ENCODE results near the gene GABRB3. TPM values are rescaled to one million over a fixed set of nuclear protein-coding genes. Genes with fewer than 3 reads are reported as not detected.

The GABRB3 gene
- total RNA-seq, 2 donors from 2014 or later = 3.6 to 7.3 TPM

DNA sequence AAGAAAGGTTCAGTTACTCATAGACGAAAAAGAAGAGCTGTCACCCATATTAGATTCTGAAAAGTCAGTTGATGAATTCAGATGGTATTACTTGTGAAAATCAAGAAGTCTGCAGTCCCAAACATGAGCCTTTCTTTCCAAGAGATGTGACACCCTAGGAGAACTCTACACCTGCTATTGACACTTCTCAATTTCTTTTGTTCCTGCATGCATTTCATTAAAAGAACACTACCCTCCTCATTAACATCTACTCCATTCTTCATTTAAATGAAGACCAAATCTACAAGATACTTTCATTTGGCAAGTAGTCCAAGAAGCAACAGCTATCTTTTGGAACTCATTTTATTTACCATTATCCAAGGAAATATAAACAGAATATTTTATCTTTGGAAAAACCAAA, 6.6 kb downstream of the GABRB3 start:
- no peak for TF ChIP-seq POLR2A (IDR thresholded peaks at IDR 0.05)
- TF ChIP-seq, protein P1, sequence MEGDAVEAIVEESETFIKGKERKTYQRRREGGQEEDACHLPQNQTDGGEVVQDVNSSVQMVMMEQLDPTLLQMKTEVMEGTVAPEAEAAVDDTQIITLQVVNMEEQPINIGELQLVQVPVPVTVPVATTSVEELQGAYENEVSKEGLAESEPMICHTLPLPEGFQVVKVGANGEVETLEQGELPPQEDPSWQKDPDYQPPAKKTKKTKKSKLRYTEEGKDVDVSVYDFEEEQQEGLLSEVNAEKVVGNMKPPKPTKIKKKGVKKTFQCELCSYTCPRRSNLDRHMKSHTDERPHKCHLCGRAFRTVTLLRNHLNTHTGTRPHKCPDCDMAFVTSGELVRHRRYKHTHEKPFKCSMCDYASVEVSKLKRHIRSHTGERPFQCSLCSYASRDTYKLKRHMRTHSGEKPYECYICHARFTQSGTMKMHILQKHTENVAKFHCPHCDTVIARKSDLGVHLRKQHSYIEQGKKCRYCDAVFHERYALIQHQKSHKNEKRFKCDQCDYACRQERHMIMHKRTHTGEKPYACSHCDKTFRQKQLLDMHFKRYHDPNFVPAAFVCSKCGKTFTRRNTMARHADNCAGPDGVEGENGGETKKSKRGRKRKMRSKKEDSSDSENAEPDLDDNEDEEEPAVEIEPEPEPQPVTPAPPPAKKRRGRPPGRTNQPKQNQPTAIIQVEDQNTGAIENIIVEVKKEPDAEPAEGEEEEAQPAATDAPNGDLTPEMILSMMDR (IDR thresholded peaks at IDR 0.05) = no peak
- intact Hi-C loops (cut with DNase I) = no loop called here
- no peaks in the 10 kb centered on the region for H3K27me3 ChIP-seq
- H3K4me1 ChIP-seq = peaks cover 2% of the 10 kb centered on the region
- ATAC-seq (no peak), DNase-seq (no peak)
- no peak overlapping the region for H3K27ac ChIP-seq
- no peaks in the 10 kb centered on the region for H3K36me3 ChIP-seq (replicated peaks in 1 of 2; ENCODE audit: insufficient read depth in 1 of 2, low read depth in 2 of 2)
- H3K9me3 ChIP-seq = no peaks in the 10 kb centered on the region
- no peak overlapping the region for H3K4me3 ChIP-seq
- 21 to 33% methylated on average over 1 of the region's 1 CpG for WGBS, 2 donors

DNA sequence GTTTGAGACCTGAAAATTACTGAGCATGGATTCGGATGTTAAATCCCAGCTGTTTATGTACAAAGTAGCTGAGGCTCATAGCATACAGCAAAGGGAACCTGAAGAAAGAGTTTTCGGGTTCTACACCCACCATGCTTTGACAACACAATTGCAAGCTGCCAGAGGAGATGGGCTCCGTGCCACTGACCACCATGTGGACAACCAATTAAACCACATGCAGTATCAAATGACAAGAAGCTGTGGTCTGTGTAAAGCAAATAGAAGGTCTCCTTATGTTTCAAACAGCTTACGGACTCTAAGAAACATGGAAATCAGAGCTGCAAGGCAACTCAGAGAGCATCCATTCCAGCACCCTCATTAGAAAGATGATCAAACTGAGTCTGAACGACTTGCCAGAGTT, 12.9 kb downstream of the GABRB3 start:
- ATAC-seq = no peak
- TF ChIP-seq, protein P1 (IDR thresholded peaks at IDR 0.05) = no peak
- TF ChIP-seq POLR2A (IDR thresholded peaks at IDR 0.05) = no peak
- WGBS, 2 donors = 57 to 63% methylated on average over 5 of the region's 5 CpGs

DNA sequence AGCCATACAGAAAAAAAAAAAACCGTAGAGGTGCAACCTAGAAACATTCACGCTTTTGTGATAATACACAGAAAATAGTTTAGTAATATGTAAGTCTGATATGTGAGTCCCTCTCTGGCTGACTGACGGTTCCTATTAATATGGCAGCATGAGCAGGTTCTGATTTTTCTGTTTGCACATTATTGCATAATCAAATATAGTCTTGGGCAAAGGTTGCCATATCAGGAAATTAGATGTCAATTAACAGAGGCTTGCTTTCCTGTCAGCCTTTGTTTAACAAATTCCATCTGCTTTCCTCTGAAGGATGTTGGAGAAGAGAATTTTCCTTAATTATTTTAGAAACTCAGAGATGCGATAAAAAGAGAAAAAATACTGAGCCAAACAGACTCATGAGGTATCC, 14.8 kb downstream of the GABRB3 start:
- intact Hi-C loops (cut with DNase I) = no loop called here

More for the DNA sequence above, 12.9 kb downstream of the GABRB3 start:
- intact Hi-C loops (cut with DNase I) = no loop called here
- Histone ChIP-seq H3K4me3 (no peak overlapping the region), H3K9me3 (no peaks in the 10 kb centered on the region), H3K36me3 (replicated peaks in 1 of 2; ENCODE audit: insufficient read depth in 1 of 2, low read depth in 2 of 2) (no peaks in the 10 kb centered on the region), H3K27ac (no peak overlapping the region), H3K27me3 (no peaks in the 10 kb centered on the region), H3K4me1 (no peaks in the 10 kb centered on the region)
- DNase-seq = no peak

DNA sequence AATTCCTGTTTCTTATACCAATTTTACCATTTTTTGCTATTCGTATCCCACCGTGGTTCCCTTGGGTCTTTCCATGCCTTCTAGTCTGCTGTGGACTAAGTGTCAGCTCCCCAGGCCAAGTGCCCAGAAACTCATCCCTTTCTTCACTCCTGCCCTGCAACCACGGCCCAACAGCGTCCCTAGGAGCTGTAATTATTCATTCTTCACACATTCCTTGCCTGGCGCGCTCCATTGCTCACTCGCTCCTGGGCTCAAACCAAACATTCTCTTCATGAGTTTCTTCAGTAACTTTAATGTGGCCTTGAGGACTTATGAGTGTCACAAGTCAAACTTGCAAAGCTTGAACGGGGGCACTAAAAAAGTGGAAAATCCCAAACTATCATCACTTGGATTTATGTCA, 15.7 kb downstream of the GABRB3 start:
- Histone ChIP-seq H3K27ac (no peak overlapping the region), H3K9me3 (no peaks in the 10 kb centered on the region), H3K4me1 (no peaks in the 10 kb centered on the region), H3K36me3 (replicated peaks in 1 of 2; ENCODE audit: insufficient read depth in 1 of 2, low read depth in 2 of 2) (no peaks in the 10 kb centered on the region), H3K4me3 (no peak overlapping the region), H3K27me3 (no peaks in the 10 kb centered on the region)
- TF ChIP-seq POLR2A (IDR thresholded peaks at IDR 0.05) = no peak
- TF ChIP-seq, protein P1 (IDR thresholded peaks at IDR 0.05) = no peak
- no peak for ATAC-seq
- WGBS, 2 donors = 50 to 56% methylated on average over 8 of the region's 8 CpGs
- intact Hi-C loops (cut with DNase I) = no loop called here
- no peak for DNase-seq

More for the DNA sequence above, 14.8 kb downstream of the GABRB3 start:
- no peak overlapping the region for H3K27ac ChIP-seq
- H3K4me3 ChIP-seq = no peak overlapping the region
- no peak for ATAC-seq
- no peaks in the 10 kb centered on the region for H3K4me1 ChIP-seq
- H3K9me3 ChIP-seq = no peaks in the 10 kb centered on the region
- no peaks in the 10 kb centered on the region for H3K27me3 ChIP-seq
- no peaks in the 10 kb centered on the region for H3K36me3 ChIP-seq (replicated peaks in 1 of 2; ENCODE audit: insufficient read depth in 1 of 2, low read depth in 2 of 2)
- TF ChIP-seq, protein P1 (IDR thresholded peaks at IDR 0.05) = no peak
- no peak for TF ChIP-seq POLR2A (IDR thresholded peaks at IDR 0.05)
- no peak for DNase-seq
- WGBS, 2 donors = 17 to 25% methylated on average over 4 of the region's 4 CpGs

DNA sequence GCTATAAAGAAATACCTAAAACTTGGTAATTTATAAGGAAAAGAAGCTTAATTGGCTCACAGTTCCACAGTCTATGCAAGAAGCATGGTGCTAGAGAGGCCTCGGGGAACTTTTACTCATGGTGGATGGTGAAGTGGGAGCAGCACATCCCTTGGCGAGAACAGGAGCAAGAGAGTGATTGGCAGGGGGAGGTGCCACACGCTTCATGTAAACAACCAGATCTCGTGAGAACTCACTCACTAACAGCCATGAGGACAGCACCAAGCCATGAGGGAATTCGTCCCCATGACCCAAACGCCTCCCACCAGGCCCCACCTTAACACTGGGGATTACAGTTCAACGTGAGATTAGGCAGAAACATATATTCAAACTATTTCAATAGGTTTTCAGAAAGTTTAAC, 28.0 kb downstream of the GABRB3 start:
- intact Hi-C loops (cut with DNase I) = no loop called here
- DNase-seq (no peak), ATAC-seq (no peak)
- Histone ChIP-seq H3K9me3 (no peaks in the 10 kb centered on the region), H3K27ac (no peak overlapping the region), H3K4me3 (no peak overlapping the region), H3K4me1 (no peaks in the 10 kb centered on the region), H3K36me3 (replicated peaks in 1 of 2; ENCODE audit: insufficient read depth in 1 of 2, low read depth in 2 of 2) (no peaks in the 10 kb centered on the region), H3K27me3 (no peaks in the 10 kb centered on the region)
- TF ChIP-seq, protein P1 (IDR thresholded peaks at IDR 0.05) = no peak
- 51 to 54% methylated on average over 7 of the region's 7 CpGs for WGBS, 2 donors
